ENCODE measurements around the gene TAS2R50.

TAS2R50 gene

DNA sequence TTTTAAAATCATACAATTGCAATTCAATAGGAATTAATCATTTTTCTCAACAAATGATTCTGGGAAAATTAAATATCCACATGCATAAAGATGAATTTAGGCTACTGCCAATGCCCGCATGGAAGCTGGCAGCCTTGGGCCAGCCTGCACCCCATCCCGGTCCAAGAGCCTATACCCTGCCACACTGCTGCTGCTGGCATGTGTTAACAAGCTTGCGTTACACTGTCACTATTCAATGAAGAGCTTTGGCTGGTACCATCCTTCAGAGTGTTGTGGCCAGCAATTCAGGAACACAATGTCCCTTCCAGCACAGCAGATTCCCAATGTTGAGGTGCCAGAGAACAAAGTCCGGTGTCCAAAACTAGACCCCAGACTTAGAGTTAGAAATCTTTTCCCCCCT is 34.1 kb downstream of the TAS2R50 start:
- DNase-seq (ENCODE audit: low read depth): no peak

DNA sequence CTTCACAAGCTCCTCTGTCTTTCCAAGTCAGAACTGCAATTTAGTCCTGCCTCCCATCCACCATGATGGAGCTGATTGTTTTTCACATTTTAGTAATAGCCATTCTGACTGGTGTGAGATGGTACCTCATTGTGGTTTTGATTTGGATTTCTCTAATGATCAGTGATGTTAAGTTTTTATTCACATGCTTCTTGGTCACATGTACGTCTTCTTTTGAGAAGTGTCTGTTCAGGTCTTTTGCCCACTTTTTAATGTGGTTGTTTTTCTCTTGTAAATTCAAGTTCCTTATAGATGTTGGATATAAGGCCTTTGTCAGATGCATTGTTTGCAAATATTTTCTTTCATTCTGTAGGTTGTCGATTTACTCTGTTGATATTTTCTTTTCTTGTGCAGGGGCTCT is 43.5 kb downstream of the TAS2R50 start:
- no peak for DNase-seq (ENCODE audit: low read depth)

GRCh38 chr12:10941916-10942607 is 44.6 kb downstream of the TAS2R50 start:
- DNase-seq (ENCODE audit: low read depth): no peak

- no peak for DNase-seq (ENCODE audit: low read depth)
Measured at GRCh38 chr12:10941369-10941768, 45.3 kb downstream of the TAS2R50 start.

DNA sequence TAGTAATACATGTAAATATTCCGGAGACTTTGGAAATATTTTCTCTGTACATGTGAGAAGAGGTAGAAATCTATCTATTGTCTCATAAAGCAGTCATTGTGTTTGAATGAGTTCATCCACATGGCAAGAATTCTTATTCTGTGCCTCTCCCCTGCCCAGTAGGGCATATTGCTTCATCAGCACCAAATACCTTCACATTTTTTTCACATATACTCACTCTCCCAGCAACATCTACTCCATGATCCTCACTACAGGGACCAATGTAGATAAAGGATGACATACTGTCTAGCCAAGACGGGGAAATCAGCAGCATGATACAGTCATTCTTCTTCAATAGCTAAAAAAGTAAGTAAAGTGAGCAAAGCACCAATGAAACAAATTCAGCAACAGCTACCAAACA is 46.3 kb downstream of the TAS2R50 start:
- DNase-seq (ENCODE audit: low read depth): no peak

DNA sequence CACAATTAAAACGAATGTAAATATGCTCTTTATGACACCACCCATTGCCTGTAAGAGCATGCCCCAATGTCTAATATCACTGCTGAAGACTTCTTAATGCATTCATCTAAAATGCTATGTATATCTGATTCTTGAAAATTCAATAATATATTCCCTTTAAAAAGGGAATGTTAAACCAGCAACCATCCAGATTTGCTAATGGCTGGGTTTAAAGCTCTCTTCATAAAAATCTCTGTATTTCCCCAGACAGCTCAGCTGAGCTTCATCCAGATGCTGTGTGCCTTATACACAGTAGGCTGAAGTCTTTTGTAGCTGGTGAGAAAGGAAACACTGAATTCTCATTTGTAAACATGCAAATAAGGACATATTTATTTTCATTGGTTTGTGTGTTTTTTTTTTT is 47.5 kb downstream of the TAS2R50 start, which contains the start of gene TAS2R14:
Gene TAS2R14, minus strand, starts transcription at position 101 of the 400 bp plus-strand sequence. Its CDS starts 56 bp downstream, at position 45.
- DNase-seq (ENCODE audit: low read depth): no peak

- DNase-seq (ENCODE audit: low read depth): no peak
Measured at GRCh38 chr12:10936506-10936905, 50.2 kb downstream of the TAS2R50 start.

Measured in stimulated activated CD4-positive, alpha-beta T cell treated with anti-CD3 and anti-CD28 coated beads, Interleukin-2, amount 100 ng/mL, for 4 hours (primary cell).